SHP77 treated with DMSO at 0.1 percent for 48 hours (cell line): ENCODE results near the gene SSTR3.

Experiments
- DNase-seq: peaks from one replicate; lab custom pipeline; 2025; lab: John Stamatoyannopoulos, UW

SSTR3 gene

DNA sequence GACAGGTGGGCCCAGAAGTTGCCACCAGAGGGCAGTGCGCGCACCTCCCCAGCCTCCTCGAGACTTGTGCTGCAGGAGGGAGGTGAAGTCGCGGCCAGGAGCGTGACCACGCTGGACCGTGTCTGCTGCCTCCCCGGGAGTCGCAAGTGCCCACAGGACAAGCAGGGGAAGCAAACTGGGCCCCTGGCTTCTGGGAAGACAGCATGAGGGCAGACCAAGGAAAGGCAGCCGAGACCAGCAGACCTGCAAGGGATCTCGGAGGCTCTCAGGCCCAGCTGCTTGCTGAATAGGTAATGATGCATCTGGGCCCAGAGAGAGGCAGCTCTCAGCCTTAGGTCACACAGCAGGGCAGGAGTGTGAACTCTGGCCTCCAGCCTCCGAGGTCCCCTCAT is 45.6 kb downstream of the SSTR3 start:
- peak; percentile 12 for DNase-seq

DNA sequence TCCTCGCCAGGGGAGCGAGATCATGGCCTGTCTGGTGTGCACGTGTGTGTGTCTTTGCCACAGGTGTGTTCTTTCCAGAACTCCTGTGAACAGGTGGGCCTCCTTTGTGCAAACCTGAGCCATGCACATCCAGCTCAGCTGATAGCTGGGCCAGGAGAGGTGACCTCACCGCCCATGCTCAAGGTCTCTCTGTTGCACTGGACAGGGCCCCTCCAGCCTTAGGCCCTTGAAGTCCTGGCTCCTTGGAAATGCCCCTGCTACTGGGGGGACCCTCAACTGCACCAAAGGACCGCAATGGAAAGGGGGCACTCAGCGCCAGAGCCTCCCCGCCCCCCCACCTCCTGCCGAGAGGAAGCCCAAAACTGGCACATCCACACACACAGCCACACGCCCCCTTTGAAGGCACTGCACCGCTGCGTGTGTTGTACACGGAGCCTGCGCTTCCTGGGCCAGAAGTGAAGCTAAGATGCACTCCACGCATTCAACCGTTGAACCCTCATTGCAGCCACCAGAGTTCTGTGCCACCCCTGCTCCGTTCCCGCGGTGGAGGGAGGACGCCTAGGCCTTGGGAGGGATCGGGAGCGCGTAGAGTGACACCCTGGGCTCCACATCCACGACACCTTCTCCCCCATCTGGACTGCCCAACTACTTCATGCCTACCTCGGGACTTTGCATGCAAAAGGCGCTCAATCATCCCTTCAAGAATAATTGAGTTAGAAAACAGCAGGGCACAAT is 46.2 kb downstream of the SSTR3 start:
- no peak for DNase-seq

DNA sequence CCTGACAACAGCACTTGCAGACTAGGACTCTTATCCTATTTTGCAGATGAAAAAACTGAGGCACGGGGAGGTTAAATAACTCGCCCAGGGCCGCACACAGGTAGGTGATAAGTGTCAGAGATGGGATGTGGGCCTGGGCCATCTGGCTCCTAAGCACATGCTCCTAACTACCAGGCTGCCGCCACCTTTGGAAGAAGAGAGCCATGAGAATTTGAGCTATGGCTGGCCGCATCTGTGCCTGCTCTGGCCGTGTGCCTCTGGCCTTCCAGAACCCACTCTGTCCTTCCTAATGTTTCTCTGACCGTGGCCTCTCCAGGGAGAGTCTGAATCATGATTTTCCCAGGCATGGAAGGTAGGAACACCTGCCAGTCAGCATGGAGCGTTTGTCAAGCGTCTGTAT is 47.2 kb downstream of the SSTR3 start:
- no peak for DNase-seq

DNA sequence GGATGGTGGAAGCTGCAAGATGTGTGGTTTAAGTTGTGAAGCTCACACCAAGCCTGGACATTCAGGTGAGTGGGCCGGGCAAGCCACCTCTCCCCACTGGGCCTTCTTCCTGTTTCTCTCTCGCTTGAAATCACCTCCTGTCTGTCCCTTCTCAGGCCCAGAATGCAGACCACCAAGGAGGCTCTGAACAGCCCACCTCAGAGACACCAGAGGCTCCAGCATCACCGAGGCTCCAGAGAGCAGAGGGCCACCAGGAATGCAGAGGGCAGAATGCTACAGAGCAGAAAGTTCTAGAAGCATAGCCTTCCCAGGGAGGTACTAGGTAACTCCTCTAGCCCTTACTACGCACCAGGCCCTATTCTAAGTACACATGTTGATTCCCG is 47.8 kb downstream of the SSTR3 start:
- no peak for DNase-seq

DNA sequence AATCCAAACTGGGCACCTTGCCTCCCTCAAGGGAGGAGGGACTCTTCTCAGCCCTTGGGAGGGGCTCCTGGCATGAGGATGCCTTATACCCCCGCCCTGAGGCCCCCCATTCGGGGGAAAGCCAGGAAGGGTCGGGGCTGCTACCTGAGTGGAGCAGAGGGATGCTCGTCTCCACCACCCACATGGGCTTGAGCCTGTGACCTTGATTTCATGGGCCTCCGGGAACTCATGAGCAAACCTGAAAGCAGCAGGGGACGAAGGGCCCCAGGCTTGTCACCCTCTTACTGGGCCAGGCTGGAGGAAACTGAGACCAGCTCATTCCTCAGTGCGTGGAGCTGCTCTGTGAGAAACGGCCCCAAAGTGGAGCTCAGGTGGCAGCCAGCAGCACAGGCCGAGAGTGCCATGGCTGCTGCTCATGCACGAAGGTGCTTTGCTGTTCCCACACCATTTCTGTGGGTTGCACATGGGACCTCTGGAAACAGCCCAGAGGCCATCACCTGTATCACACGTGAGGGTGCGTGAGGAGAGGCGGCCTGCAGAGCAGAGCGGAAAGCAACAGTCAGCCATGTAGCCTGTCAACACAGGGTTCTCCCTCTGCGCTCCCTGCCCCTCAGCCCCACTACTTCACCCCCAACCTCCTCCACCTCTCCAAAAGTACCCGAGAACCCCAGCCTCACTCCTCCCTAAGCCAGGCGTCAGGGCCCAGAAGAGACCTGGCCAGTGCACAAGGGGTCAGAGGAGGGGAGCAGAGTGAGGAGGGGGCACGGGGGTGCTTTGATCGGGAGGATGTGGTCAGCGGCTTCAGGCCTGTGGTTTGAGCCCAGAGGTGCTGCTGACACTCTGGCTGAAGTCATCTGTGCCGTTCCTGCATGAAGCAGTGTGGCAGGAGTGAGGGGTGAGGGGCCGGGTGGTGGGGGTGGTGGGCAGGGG is 48.4 kb downstream of the SSTR3 start:
- no peak for DNase-seq

DNA sequence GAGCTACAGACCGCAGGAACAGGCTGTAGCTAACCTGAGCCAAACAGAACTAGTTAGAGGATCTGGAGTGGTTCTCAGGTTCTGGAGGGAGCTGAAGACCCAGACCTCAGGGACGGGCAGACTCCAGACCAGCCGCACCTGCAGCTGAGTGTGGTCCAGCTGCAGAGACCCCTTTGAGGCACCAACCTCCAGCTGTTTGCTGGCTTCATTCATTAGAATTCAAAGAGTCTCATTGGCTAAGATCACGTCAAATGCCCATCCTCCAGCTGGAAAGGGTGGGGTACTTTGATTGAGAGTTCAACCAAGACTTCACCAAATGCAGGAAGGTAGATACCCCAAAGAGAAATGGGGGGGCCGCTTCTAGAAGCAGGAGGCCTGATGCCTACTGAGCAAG is 49.2 kb downstream of the SSTR3 start:
- DNase-seq = no peak

DNA sequence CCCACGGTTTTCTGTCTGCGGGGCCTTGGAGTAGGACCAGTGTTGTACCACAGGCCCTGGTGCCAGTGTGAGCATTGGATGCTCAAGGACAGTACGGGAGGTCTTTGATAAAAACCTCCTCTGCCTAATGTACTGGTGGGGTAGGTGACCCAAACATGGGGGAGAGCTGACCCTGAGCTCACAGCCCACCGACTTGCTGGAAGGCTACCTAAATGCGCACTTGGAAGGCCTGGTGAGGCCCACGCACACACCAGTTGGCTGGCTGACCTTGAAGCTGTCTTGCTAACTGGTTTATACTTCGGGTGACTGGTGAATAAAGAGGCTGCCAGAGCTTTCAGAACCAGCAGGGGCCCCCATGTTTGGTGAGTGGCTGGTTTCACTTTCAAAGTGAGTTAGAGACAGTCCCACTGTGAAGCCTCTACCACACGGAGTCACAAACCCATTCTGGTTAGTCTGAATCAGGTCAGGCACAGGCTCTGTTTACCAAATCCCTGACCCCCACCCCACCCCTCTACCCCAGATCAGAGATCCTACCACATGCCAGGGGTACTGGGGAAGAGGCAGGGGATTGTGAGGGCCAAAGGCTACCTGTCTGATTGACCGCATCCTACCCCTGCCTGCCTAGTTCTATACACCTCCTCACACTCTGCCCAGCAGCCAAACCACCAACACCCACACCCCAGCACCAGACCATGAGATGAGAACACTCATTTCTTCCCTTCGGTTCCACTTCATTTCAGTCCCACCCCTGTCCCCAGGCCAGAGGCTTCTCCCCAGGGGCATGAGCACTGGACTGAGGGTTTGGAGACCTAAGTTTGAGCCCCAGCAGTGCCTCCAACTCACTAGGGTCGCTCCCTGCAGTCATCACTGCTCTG is 49.8 kb downstream of the SSTR3 start:
- no peak for DNase-seq

DNA sequence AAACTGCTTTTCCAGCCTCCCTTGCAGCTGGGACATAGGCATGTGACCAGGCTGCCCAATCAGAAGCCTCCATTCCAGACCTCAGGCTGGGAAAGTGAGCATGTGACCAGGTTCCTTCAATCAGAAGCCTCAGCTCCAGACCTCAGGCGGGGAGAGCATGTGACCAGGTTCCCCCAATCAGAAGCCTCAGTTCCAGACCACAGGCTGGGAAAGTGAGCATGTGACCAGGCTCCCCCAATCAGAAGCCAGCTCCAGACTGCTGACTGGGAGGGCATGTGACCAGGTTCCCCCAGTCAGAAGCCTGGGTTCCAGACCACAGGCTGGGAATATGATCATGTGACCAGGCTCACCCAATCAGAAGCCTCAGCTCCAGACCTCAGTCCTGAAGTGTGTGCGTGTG is 50.8 kb downstream of the SSTR3 start:
- no peak for DNase-seq

DNA sequence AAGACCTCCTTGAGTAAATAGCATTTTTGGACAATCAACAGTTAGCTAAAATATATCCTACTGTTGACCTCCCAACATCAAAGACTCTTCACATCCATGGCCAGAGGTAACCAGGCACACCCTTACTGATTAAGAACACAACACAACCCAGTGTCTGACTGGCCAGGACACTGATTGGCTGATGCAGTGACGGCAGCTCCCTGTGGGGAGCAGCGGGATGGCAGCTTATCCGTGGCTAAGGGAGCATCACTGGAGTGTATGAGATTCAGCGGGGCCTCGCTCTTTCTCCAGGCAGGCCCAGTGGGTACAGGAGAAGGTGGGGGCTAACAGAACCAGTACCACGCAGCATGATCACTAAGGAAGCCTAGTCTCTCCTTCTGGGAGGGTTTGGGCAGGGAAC is 52.2 kb downstream of the SSTR3 start:
- DNase-seq = no peak

DNA sequence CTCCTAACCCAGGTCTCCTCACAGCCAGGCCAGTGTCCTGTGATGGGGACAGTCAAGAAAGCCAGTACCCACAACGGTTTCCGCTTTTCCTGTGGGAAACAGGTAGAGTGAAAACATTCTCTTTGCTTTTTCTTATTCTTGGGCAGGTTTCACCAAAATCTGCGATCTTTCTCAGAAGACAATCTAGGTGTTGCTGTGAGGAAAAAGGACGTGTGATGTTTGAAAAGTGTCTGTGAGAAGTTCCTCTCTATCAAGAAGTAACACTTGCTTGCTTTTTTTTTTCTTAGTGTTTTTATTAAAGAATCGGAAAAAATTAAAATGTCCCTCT is 53.4 kb downstream of the SSTR3 start:
- DNase-seq = no peak

DNA sequence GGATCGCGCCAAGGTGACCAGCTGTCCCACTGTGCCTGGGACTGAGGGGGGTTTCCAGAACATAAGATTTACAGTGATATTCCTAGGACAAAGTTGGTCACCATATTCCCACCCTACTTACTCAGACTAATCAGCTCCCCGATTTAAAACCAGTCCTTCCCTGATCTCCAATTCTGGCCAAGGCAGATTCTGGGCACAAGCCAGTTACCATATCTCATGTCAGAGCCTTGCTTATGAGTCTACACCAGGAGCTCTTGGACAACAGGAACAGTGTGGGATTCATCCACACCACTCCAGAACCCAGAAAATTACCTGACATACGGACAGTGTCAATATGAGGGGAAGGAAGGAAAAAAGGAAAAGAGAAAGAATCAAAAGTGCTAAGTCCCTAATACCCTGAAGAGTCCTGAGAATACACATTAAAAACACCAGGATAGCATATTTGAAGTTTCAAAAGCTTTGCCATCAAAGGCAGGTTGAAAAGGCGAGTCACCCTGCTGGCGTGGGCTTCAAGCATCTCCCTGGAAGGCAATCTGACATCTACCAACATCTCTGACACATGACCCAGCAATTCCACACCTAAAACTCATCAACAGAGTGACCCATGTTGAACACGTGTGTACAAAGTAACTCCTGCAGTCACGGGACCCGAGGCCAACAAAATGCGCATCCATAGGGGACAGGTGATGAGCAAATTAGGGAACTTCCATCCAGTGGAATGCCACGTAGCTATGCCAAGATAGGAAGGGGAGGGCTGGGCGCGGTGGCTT is 54.6 kb downstream of the SSTR3 start:
- no peak for DNase-seq

DNA sequence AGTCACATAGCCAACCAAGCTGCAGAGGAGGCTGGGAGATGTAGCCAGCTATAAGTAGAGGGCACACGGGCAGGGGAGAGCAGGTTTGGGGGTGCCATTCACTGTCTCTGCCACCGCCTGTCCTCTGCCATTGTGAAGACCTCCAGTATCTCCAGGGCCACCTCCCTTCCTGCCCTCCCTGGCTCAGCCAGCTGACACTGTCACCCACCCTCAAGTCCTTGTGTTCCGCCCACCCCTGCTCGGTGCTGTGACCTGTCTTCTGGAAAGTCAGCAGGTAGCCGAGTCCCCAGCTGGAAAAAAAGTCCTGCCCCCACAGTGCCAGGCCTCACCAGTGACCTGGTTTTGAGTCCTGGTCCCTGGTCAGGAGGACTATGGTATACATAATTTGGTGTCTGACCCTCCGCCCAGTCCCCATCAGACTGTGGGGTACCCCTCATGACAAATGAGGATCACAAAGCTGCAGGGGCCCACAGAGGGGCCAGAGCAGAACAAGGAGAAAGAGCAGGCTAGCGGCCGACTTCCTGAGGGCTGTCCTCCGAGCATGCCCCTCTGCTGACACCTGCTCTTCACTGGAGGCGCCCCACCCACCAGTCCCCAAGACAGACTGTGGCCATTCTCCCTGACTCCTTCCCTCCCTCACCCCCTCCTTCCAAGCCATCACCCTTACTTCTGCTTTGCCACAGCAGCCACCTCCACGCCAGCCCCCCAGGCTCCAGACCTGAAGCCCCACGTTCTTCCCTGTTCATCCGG is 55.4 kb downstream of the SSTR3 start:
- no peak for DNase-seq

DNA sequence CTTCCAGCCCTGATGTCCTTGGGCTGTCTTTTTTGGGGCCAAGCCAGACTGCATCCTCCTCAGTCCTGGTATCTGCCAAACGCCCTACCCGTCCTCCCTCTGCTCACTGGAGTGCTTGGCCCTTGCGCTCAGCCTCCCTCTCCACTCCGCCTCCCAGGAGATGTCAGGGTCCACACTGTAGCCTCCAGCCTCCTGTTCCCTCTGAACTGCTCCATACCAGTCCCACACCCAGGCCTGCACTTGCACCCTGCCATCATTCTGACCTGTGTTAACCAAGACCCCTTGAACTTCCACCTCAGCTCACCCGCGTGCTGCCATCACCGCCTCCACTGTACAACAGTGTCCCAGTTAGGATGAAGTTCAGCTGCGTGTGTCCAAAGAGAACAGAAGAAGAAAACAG is 56.3 kb downstream of the SSTR3 start:
- DNase-seq = no peak

DNA sequence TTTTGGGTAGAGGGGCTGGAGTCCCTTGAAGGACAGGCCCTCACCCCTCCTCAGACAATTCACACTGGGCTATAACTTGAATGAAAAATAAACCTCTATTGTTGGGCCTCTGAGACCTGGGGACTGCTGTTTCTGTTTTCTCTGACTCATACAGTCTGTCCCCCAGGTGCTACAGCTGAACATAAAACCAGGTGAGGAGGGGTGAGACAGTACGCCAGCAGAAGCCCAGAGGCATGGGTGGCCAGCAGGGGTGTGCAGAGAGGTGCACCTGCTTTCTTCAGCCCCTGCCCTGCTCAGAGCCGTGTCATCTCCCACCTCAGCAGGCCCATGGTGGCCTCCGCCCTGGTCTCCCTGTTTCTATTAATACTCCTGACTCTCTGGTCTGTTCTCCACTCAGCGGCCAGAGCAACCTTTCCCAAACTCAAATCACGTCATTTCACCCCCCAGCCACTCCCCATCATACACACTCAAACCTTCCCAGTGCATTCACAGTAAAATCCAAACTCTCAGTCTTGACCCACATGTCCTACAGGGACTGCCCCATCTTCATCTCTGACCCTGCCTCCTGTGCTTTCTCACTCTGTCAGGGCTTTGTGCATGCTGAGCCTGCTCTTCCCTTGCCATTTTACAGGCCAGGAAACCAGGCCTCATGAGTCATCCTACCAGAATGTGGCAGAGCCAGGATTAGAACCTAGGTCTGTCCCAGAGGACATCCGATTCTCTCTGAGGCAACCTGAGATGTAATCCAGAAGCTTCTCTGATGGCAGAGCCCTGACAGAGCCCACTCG is 57.2 kb downstream of the SSTR3 start:
- no peak for DNase-seq
